ENCODE results near the gene TPM3. TPM values are rescaled to one million over a fixed set of nuclear protein-coding genes. Genes with fewer than 3 reads are reported as not detected.

Gene TPM3
- total and polyA plus RNA-seq, 2 experiments from 2014 or later = 120 to 139 TPM

GRCh38 chr1:154179946-154180687, 11.8 kb downstream of the TPM3 start:
- Histone ChIP-seq H3K4me3 (no peak overlapping the region), H3K36me3 (no peaks in the 10 kb centered on the region), H3K27ac (no peak overlapping the region), H3K4me1 (ENCODE audit: low read depth) (peaks cover 18% of the 10 kb centered on the region), H3K9me3 (ENCODE audit: low read depth) (no peaks in the 10 kb centered on the region), H3K27me3 (no peaks in the 10 kb centered on the region)
- TF ChIP-seq CTCF (IDR thresholded peaks at IDR 0.05; ENCODE audit: low read depth, low read length) = no peak
- DNase-seq (ENCODE audit: low read depth in 1 of 2, low spot score in 1 of 2) = no peak

GRCh38 chr1:154178911-154179811, 12.7 kb downstream of the TPM3 start:
- peaks cover 18% of the 10 kb centered on the region for H3K4me1 ChIP-seq (ENCODE audit: low read depth)
- no peak for TF ChIP-seq CTCF (IDR thresholded peaks at IDR 0.05; ENCODE audit: low read depth, low read length)
- no peaks in the 10 kb centered on the region for H3K27me3 ChIP-seq
- H3K9me3 ChIP-seq (ENCODE audit: low read depth) = no peaks in the 10 kb centered on the region
- no peak overlapping the region for H3K4me3 ChIP-seq
- peak overlapping the region; percentile 52 for H3K27ac ChIP-seq
- DNase-seq (ENCODE audit: low read depth in 1 of 2, low spot score in 1 of 2) = peak in 1 of 2 donors; percentile 54
- no peaks in the 10 kb centered on the region for H3K36me3 ChIP-seq

GRCh38 chr1:154178013-154178412, 13.9 kb downstream of the TPM3 start:
- H3K27me3 ChIP-seq = no peaks in the 10 kb centered on the region
- peaks cover 18% of the 10 kb centered on the region for H3K4me1 ChIP-seq (ENCODE audit: low read depth)
- TF ChIP-seq CTCF (IDR thresholded peaks at IDR 0.05; ENCODE audit: low read depth, low read length) = no peak
- H3K9me3 ChIP-seq (ENCODE audit: low read depth) = no peaks in the 10 kb centered on the region
- H3K27ac ChIP-seq = peak overlapping the region; percentile 41
- peaks cover 2% of the 10 kb centered on the region for H3K36me3 ChIP-seq
- peak in 1 of 2 donors; percentile 33 for DNase-seq (ENCODE audit: low read depth in 1 of 2, low spot score in 1 of 2)
- H3K4me3 ChIP-seq = no peak overlapping the region

- no peak overlapping the region for H3K4me3 ChIP-seq
- no peak overlapping the region for H3K27ac ChIP-seq
- H3K4me1 ChIP-seq (ENCODE audit: low read depth) = peaks cover 11% of the 10 kb centered on the region
- no peak for TF ChIP-seq CTCF (IDR thresholded peaks at IDR 0.05; ENCODE audit: low read depth, low read length)
- no peaks in the 10 kb centered on the region for H3K9me3 ChIP-seq (ENCODE audit: low read depth)
- peaks cover 17% of the 10 kb centered on the region for H3K36me3 ChIP-seq
- no peaks in the 10 kb centered on the region for H3K27me3 ChIP-seq
- peak in 1 of 2 donors; percentile 89 for DNase-seq (ENCODE audit: low read depth in 1 of 2, low spot score in 1 of 2)
These were observed 15.6 kb downstream of the TPM3 start for GRCh38 chr1:154176337-154176736.

- DNase-seq (ENCODE audit: low read depth in 1 of 2, low spot score in 1 of 2) = no peak
- no peaks in the 10 kb centered on the region for H3K27me3 ChIP-seq
- H3K36me3 ChIP-seq = peaks cover 31% of the 10 kb centered on the region
- no peak overlapping the region for H3K4me3 ChIP-seq
- H3K9me3 ChIP-seq (ENCODE audit: low read depth) = no peaks in the 10 kb centered on the region
- H3K4me1 ChIP-seq (ENCODE audit: low read depth) = peaks cover 10% of the 10 kb centered on the region
- no peak overlapping the region for H3K27ac ChIP-seq
- TF ChIP-seq CTCF (IDR thresholded peaks at IDR 0.05; ENCODE audit: low read depth, low read length) = no peak
These were observed 17.2 kb downstream of the TPM3 start for GRCh38 chr1:154174654-154175053.
